Cerebellar cortex (tissue), 1 donor: ENCODE results near the gene FOXS1.
"Not testable (repeated sequence)": the region's sequence is repeated elsewhere in the genome, so short reads cannot be mapped to it uniquely, and the experiment has no call there.

Source experiments
- DNase-seq: peaks from one replicate; pipeline ENCODE4 v3.0.0-alpha.2; 2015; ENCODE audit warnings: low spot score

The FOXS1 gene

GRCh38 chr20:31838646-31839292 lies 6.6 kb downstream of the FOXS1 start:
- no peak for DNase-seq

- peak; percentile 46 for DNase-seq
These were observed 7.5 kb downstream of the FOXS1 start for GRCh38 chr20:31837896-31838397.

DNA sequence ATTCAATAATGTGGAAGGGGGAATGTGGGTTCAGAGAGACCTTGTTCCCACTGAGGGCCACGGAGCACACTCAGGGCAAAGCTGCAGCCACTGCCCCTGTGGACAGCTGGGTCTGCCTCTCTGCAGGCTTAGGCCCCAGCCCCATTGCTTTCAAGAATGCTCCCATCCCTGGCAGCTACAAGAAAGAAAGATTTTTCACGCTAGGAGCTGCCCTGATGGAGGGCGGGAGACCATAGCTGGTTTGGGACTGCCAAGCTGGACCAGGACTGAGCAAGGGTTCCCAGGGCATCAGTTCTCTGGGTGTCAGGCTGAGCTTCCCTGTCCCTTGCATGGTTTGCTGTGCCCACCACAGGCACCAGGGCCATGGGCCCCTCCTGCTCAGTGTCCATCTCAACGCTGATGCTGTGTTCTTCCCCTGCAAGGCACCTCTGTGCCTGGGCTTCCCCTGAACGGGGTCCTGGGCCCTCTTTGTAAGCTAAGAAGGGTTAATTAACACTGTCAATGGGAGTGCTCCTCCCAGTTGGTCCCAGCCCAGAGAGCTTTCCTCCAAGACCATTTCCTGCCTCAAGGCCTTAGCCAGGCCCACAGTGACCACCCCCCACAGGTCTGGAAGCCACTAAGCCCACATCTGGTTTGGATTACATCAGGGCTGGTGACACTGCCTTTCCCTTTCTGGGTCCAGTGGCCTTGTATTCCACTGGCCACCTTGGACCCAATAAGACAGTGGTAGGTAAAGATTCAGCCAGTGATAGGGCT lies 8.4 kb downstream of the FOXS1 start:
- DNase-seq, result no peak

GRCh38 chr20:31835977-31836852 lies 9.2 kb downstream of the FOXS1 start:
- peak; percentile 62 for DNase-seq

DNA sequence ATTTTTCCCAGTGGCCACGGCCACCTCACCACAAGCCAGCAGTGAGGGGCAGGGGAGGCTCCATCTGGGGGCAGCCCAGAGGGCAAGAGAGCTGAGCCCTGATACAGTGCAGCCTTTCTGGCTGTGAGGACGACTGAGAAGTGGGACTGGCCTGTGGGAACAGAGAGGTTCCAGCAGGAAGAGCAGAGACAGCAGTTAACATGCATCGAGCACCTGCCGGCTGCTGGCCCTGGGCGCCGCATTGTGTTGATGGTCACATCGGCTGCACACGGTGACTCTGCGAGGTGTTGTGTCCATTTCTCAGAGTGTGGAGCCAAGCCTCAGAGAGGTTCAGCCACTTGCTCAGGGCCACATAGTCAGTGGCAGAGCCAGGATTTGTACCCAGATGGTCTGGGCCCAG lies 9.8 kb downstream of the FOXS1 start:
- no peak for DNase-seq

DNA sequence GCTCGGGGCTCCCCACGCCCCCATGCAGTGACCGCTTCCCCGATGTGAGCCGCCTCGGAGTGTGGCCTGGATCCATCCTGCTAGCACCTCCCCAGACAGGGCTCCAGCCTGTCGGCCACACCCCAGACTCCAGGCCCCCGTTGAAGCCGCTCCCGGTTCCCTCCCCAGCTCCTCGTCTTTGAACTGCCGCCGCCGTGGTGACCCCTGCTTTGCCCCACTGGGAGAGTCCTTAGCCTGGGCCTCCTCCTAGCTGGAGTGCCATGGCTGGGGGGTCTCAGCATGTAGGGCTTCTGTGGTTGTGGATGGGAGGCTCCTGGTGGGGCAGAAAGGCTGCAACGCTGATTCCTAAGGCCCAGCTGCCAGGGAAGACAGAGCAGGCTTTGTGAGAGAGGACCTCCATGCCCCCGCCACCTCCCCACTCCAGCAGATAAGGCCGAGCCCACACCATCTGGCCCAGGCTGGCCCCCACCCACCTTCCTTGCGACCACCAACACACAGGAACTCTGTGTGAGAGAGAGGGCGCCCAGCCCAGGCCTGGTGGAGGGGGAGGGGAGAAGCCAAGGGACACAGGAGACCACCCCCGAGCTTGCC lies 11.4 kb downstream of the FOXS1 start:
- DNase-seq, result no peak

DNA sequence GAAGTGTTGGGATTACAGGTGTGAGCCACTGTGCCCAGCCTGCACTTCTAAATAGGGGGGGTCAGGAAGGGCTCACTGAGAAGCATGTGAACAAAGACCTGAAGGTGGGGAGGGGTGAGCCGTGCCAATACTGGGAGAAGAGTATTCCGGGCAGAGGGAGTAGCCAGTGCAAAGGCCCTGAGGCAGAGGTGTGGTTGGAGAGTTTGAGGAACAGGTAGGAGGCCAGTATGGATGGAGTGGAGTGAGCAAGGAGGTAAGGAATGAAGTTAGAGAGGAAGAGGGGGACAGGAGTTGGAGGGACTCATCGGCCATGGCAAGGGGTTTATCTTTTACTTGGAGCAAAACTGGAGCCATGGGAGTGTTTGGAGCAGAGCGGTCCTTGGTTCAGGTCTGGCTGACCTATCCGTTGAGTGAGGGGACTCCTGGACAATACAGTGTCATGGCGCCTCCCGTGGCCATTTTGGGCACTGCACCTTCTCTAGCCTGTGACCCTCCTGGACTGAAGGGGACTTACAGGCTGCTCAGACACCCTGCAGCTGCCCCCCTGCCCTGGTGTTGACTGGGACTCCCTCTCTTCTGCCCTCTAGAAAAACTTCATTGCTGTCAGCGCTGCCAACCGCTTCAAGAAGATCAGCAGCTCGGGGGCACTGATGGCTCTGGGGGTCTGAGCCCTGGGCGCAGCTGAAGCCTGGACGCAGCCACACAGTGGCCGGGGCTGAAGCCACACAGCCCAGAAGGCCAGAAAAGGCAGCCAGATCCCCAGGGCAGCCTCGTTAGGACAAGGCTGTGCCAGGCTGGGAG lies 12.1 kb downstream of the FOXS1 start:
- DNase-seq, result peak; percentile 76

DNA sequence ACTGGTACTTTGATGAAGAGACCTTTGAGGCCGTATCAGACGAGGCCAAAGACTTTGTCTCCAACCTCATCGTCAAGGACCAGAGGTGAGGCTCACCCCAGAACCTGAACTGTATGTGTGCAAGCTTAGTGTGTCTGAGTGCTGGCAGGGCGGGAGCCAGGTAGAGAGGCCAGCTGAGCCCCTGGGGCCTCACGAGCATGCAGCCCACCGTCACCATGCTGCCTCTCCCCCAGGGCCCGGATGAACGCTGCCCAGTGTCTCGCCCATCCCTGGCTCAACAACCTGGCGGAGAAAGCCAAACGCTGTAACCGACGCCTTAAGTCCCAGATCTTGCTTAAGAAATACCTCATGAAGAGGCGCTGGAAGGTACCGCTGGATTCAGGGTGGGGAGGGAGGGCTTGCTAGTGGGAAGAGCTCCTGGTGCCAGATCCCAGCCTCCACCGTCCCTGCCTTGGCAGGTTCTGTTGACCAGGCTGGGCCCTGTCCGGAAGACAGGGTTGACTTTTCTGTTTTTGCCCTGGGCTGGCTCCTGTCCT lies 13.6 kb downstream of the FOXS1 start:
- DNase-seq, result no peak

DNA sequence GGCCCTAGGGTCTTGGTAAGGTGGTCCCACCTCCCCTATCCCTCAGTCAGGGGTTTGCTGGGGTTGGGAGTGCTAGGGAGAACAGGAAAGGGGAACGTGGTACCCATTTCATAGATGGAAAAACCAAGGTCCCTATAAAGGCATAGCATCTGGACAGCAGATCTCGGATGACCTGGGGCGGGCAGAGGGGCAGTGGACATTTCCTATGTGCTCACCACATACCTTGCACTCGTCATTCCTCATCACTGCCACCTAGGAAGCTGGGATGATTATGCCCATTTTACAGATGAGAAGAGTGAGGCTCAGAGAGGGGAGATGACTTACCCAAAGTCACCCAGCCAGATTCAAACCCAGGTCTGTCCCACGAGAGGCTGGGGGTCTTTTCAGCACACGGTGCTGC lies 14.2 kb downstream of the FOXS1 start:
- no peak for DNase-seq

GRCh38 chr20:31830406-31830981 lies 14.9 kb downstream of the FOXS1 start:
- DNase-seq, result no peak

GRCh38 chr20:31829731-31830130 lies 15.7 kb downstream of the FOXS1 start:
- no peak for DNase-seq

DNA sequence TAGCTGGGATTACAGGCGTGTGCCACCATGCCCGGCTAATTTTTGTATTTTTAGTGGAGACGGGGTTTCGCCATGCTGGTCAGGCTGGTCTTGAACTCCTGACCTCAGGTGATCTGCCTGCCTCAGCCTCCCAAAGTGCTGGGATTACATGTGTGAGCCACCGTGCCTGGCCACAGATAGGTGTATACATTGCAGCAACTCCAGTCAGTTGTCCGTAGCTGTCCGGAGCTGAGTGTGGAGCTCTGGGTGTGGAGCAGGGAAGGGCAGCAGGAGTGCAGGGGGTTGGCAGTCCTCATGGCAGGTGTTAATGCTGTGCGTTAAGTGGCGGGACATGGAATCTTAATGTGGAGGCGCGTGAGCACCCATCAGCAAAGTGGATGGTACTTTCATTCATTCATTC lies 17.4 kb downstream of the FOXS1 start:
- not testable (repeated sequence) for DNase-seq

- DNase-seq, result no peak
These were observed 18.3 kb downstream of the FOXS1 start for GRCh38 chr20:31827059-31827458.

- no peak for DNase-seq
These were observed 19.3 kb downstream of the FOXS1 start for GRCh38 chr20:31826074-31826473.

DNA sequence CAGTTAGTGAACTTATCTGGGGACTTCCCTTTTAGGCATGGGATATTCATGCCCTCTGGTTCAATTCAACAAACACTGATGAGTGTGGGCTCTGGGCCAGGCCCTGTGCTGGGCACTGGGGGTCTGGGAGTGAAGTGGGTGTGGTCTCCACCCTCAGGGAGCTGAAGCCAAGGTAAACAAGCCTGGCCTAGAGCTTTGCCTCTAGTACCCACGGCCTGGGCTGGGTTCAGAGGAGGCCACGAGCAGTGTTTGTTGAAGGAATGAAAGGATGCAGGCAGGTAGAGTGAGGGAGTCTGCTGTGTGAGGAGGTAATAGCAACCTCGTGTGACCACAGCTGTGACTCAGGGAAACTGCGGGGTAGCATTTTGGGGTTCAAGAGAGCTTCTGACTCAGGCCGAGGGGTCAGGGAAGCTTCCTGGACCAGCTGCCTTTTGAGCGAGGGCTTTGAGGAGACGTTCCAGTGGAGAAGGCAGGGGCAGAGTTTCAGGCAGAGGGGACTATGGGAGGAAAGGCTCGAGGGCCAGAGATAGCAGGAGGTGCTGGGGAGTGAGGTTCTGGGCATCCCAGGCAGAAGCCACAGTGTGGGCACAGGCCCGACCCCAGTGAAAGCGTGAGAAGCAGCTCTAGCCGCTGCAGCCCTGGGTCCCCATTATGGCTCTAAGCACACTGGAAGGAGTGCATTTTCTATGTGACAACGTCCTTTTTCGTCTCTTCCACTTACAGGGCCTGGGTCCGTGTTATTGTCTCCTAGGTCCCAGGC lies 20.7 kb downstream of the FOXS1 start:
- no peak for DNase-seq

DNA sequence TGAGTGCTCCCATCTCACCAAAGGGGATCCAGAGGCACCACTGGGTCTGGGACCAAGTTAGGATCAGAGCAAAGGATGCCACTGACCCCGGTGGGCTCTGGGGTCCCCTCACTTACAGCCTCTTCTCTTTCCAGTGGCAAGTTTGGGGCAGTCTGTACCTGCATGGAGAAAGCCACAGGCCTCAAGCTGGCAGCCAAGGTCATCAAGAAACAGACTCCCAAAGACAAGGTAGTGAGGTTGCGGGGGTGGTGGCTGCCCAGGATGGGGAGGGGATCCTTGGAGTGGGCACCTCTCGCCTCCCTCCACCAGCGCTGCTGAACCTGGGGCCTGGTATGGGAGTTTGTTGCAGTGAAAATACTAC lies 21.3 kb downstream of the FOXS1 start:
- DNase-seq, result no peak

DNA sequence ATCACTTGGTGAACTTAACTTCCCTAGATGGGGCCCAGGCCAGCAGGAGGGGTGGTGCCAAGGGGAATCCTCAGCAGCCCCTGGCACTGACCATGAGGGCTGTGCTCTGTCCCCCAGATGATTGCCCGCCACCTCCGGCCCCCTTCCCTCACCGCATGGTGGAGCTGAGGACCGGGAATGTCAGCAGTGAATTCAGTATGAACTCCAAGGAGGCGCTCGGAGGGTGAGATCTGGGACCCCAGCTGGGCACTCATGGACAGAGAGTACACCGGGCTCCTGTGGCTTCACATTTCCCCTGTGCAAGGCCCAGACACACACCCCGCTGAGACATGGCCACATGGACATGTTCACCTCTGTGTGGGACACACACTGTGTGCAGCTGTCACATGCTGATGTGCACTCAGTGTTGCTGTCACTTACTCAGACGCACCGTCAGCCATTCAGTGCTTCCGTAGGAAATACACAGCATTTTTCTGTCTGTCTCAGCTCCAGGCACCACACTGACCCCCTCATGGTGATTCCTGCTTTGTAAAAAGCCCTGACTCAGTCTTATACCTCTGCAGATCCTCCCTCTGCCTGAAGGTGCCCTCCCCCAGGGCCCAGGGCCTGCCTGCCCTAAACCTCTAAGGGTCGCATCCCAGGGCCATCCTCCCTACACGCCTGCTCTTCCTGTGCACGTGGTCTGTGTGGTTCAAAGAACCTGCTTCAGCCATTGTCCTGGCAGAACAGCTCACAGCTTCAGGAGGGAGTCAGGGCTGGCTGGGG lies 21.9 kb downstream of the FOXS1 start:
- no peak for DNase-seq

GRCh38 chr20:31822421-31823330 lies 22.7 kb downstream of the FOXS1 start:
- peak; percentile 79 for DNase-seq
